Stimulated activated naive CD4-positive, alpha-beta T cell (primary cell): ENCODE data around the gene RNASEH1.
"Not testable (repeated sequence)": the region's sequence is repeated elsewhere in the genome, so short reads cannot be mapped to it uniquely, and the experiment has no call there.

Source experiments
- DNase-seq, 6 experiments: peaks; one replicate each; lab custom pipeline; 2025; lab: John Stamatoyannopoulos, UW

The RNASEH1 gene

DNA sequence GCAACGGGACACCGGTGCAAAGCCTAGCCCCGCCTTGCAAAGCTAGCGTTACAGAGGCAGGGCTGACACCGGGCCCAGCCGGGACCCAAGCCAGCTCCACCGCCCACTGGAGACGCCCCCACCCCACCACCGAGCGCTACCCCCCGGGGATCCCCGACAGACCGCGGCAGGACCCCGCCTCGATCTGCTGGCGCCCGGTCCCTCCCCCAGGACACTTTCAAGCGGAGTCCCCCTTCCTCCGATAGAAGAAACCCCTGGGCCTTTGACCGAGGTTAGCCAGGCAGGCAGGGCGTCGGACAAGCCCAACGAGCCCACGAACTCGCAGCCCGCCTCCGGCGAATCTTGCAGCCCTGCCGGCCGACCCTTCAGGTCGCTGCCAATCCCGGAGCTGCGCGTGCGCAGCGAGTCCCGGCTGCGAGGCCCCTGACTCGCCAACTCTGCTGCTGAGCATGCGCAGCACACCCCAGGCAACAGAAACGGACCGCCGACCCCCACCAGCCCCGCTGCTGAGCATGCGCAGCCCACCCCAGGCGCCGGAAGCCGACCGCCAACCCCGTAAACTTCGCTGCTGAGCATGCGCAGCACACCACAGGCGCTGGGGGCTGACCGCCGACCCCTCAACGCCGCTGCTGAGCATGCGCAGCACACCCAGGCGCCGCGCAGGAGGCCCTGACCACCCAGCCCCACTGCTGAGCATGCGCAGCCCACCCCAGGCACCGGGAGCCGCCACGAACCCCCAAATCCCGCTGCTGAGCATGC is 39.5 kb downstream of the RNASEH1 start:
- DNase-seq, result peak; percentile 95 to 99 (median 98)

DNA sequence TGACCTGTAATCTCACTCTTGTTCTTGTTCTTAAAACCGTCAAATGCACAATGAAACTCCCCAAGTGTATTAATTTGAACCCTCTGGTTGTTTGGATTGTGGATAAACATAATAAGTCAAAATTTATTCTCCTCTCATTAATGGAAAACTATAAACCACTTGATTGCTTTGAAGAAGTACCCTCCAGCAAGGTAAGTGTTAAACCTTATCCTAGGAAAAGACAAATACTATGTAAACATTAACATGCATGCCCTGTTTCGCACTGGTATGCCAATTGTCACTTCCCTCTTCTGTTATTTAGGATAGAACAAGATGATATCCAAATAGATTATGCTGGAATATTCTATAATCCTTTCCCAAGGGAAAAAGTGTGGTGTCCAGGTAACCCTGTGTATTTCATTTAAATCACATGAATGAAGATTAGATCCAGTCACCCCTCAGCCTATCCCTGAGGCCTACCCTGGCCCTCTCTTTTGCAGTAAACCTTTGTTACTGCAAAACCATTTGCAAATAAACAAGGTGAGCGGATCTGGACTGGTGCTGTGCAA is 40.1 kb downstream of the RNASEH1 start:
- no peak for DNase-seq

DNA sequence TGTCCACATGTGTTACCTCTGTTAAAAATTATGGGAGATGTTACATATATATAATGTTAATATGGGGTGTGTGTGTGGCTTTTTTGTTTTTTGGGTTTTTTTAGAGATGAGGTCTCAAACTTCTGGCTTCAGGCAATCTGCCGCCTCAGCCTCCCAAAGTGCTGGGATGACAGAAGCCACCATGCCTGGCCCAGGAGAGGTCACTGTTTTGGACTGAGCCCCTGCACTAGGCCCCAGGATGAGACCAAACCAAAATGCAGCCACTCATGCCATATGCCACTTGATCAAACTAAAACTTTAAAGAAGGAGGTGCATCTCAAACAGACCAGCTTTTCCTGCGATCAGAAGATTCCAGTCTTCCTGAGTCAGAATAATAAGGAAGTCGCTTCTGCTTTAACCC is 41.3 kb downstream of the RNASEH1 start:
- no peak for DNase-seq

DNA sequence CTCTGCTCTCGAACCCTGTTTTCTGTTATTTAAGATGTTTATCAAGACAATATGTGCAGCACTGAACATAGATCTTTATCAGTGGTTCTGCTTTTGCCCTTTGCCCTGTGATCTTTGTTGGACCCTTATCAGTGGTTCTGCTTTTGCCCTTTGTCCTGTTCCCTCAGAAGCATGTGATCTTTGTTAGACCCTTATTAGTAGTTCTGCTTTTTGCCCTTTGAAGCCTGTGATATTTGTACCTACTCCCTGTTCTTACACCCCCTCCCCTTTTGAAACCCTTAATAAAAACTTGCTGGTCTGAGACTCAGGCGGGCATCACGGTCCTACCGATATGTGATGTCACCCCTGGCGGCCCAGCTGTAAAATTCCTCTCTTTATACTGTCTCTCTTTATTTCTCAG is 42.7 kb downstream of the RNASEH1 start:
- not testable (repeated sequence) for DNase-seq

DNA sequence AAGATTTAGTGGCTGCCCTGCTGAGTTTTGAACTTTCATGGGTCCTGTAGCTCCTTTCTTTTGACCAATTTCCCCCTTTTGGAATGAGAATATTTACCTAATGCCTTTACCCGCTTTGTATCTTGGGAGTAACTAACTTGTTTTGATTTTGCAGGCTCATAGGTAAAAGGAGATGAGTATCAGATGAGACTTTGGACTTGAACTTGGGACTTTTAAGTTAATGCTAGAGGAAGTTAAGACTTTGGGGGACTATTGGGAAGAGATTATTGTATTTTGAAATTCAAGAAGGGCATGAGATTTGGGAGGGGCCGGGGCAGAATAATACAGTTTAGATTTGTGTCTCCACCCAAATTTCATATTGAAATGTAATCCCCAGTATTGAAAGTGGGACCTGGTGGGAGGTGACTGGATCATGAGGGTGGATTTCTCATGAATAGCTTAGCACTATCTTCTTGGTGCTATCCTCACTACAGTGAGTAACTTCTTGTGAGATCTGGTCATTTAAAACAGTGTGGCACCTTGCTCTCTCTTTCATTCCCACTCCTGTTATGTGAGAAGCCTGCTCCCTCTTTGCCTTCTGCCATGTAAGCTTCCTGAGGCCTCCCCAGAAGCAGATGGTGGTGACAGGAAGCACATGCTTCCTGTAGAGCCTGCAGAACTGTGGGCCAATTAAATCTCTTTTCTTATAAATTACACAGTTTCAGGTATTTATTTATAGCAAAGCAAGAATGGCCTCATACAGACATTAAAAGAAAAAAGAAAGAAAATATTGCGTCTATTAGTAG is 44.9 kb downstream of the RNASEH1 start:
- no peak for DNase-seq

DNA sequence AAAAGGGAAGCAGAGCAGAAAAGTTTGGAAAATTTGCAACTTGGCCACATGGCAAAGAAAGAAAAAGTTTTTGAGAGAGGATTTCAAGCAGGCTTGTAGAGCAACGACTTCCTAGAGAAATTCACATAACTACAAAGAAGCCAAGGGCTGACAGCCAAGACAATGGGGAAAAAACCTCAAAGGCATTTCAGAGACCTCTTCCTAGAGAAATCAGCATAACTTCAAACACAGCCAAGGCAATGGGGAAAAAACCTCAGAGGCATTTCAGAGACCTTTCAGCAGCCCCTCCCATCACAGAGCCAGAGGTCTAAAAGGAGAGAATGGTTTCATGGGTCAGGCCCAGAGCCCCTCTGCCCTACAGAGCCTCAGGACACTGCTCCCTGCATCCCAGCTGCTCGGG is 46.0 kb downstream of the RNASEH1 start:
- DNase-seq, result no peak

DNA sequence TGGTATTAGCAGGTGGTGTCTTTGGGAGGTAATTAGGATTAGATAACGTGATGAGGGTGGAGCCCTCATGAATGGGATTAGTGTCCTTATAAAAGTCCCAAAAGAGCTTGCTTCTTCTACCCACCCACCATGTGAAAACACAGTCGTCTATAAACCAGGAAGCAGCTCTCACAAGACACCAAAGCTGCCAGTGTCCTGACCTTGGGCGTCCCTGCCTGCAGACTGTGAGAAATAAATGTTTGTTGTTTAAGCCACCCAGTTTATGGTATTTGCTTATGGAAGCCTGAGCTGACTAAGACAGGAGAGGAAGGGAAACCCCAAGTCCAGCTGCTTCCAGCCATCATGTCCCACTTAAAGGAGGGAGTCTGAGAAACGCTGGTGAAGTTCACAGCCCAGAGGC is 52.4 kb downstream of the RNASEH1 start:
- no peak for DNase-seq

DNA sequence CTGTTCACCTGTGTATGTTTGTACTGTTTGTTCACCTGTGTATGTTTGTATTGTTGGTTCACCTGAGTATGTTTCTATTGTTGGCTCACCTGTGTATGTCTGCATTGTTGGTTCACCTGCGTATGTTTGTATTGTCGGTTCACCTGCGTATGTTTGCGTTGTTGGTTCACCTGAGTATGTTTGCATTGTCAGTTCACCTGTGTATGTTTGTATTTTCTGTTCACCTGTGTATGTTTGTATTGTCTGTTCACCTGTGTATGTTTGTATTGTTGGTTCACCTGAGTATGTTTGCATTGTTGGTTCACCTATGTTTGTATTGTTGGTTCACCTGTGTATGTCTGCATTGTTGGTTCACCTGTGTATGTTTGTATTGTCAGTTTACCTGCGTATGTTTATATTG is 53.4 kb downstream of the RNASEH1 start:
- no peak for DNase-seq

DNA sequence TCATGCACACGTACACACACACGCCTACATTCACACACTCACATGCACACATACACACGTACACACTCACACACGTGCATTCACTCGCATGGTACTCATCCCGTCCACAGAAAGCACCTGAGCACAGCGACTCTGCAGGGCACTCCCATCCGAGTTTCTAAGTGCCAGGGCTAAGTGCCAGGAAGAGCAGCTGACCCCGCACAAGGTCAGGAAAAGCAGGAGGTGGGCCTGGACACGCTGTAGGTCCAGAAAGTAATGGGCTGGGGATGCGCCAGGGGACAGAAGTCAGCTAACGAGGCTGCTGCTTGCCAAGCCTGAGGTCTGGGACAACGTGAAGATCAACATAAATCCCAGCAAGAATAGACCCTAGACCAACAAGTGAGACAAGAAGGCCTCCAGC is 54.6 kb downstream of the RNASEH1 start:
- DNase-seq, result no peak

DNA sequence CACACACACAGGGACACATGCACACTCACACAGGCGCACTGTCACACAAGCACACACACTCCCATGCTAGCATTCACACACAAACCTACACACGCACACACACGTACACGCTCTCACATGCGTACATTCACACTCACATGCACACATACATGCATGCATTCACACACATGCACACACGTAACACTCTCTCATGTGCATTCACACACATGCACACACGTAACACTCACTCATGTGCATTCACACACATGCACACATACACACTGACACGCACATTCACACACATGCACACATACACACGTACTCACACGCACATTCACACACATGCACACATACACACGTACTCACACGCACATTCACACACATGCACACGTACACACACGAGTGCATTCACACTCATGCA is 55.1 kb downstream of the RNASEH1 start:
- DNase-seq, result no peak

DNA sequence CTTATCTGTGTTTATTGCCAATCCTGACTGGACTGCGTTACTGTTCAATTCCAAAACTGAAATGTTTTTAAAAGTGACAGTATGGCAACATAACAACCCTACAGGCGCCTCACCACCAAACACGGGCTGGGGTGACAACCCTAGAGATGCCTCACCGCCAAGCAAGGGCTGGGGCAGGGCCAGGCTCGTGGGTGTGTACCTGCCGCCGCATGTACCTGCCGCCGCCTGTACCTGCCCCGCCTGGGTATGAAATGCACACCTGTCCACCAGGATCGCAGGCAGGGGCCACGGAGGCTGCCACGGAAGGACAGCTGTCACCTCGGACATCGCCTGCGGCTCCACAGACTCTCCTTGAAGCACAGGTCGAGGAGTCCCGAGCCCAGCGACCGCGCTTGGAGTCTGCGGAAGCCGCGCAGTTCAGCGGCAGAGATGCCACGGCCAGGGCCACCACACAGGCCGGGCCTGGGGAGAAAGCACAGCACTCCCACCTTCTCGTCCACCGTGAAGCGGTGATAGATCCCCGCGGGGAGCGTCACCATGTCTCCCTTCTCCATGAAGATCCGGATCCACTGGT is 57.7 kb downstream of the RNASEH1 start:
- DNase-seq, result no peak

DNA sequence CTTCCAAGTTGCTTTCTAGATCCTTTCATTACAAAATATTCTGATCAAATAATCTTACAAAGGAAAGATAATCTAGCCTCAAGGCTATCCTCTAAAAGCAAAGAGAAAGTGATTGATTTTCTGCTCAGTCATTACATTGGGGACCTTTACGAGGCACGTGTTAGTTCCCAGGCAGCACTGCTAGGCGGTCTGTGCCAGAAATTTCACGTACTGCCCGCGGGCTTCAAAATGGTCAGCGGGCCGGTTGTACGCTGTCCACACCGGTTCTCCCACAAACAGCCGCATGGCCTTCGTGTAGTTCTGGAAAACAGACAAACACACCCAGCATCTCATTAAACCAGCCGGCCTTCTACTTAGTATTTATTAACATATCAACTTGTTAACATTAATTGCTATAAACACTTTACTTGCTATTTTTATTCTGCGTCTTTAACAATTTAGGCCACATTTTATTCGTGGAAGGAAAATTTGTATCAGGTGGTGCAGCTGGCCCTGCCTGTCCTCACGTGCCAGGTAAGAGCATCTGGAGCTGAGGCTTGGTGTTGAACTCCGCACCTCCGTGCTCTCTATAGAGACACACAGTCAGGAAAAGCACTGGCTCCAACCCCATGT is 59.2 kb downstream of the RNASEH1 start:
- no peak for DNase-seq

DNA sequence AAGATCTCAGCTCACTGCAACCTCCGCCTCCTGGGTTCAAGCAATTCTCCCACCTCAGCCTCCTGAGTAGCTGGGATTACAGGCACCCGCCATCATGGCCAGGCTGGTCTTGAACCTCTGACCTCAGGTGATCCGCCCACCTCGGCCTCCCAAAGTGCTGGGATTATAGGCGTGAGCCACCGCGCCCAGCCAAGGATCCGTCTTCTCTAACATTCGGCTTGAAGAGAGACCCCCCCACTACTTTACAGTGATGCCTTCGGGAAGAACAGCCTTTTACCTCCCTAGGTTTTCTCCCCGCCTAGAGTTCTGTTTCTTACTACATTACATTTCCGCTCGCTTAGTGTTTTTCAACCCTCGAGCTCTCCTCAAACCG is 61.4 kb downstream of the RNASEH1 start:
- not testable (repeated sequence) for DNase-seq
